NCI-H460 (cell line): ENCODE results near the gene VCY1B. TPM values are rescaled to one million over a fixed set of nuclear protein-coding genes. Genes with fewer than 3 reads are reported as not detected.
"Not testable (repeated sequence)": the region's sequence is repeated elsewhere in the genome, so short reads cannot be mapped to it uniquely, and the experiment has no call there.

ENCODE experiments used
- DNase-seq: peaks from one replicate; pipeline ENCODE4 v3.0.0-alpha.2; 2016; ENCODE audit warnings: low read depth; ENCODE audit errors: extremely low read depth
- polyA plus RNA-seq: library from polyadenylated mRNA; depleted of rRNA; stranded (reverse); fragments of >200 nt; gene quantifications from 2 replicates; pipeline ENCODE4 v1.2.3, GENCODE V29; 2014; cell fraction: nucleus; rRNA removed
- total RNA-seq: library from RNA; depleted of rRNA; stranded (reverse); fragments of >200 nt; shearing (Covaris generic); gene quantifications from 2 replicates; pipeline ENCODE4 v1.2.3, GENCODE V29; 2014; rRNA removed

The VCY1B gene
- not detected in 2 replicates for total RNA-seq
- polyA plus RNA-seq: not detected in 2 replicates

DNA sequence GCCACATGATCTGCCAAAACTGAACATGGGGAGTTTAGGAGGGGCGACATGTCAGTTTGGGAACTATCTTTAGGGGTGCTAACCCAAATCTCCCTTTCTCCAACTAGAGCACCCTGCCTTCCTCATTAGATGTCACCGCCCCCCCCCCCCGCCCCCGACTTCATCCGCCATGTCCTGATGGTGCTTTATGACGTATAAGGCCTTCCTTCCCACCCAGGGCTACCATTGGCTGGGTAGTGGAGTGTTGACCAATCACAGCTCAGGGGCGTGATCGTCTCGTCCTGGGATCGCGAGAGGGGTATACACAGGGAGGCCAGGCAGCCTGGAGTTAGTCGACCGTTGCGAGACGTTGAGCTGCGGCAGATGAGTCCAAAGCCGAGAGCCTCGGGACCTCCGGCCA is at the start of gene VCY1B:
Gene VCY1B (plus strand): TSS at position 301 of the 400 bp plus-strand sequence. CDS start 63 bp downstream, at position 364.
- not testable (repeated sequence) for DNase-seq

DNA sequence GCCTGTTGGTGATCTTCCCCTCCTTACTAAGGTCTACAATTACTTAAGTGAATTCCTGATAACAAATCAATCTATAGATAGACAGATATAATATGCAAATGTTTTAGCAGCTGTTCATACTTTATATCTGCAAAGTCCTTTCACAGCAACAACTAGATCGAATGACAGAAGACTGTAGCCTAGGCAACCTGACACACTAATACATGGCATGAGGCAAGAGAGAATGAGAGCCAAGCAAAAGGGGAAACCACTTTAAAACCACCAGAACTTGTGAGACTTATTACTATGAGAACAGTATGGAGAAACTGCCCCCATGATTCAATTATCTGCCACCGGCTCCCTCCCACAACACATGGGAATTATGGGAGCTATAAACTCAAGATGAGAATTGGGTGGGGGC is 44.1 kb upstream of the VCY1B start:
- not testable (repeated sequence) for DNase-seq

DNA sequence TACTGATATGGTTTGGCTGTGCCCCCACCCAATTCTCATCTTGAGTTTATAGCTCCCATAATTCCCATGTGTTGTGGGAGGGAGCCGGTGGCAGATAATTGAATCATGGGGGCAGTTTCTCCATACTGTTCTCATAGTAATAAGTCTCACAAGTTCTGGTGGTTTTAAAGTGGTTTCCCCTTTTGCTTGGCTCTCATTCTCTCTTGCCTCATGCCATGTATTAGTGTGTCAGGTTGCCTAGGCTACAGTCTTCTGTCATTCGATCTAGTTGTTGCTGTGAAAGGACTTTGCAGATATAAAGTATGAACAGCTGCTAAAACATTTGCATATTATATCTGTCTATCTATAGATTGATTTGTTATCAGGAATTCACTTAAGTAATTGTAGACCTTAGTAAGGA is 25.6 kb upstream of the VCY1B start:
- DNase-seq: not testable (repeated sequence)

DNA sequence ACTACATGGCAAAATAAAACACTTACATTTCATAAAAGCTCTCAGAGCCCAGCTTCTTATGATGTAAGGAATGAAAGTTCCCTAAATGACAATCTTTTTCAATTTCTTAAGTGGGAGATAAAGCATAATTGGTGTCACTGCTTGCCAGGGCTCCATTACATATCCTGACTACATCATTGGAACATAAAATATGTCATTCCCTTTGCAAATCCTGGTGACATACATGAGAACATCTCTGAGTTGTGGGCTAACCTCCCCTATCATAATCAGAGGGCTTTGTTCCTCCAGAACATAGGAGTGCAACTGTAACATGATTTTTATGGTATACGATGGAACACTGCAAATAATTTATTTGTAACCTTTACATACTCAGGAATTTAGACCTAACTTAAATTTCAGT is 29.9 kb downstream of the VCY1B start:
- no peak for DNase-seq

Other genes starting within 250 kb of the VCY1B start
- gene VCY, start 69.8 kb upstream of the VCY1B start, total RNA-seq: not detected in 2 replicates